Midbrain (tissue), 1 donor: ENCODE measurements around the gene KCTD12.

Source experiments
- DNase-seq: peaks from one replicate; lab custom pipeline; 2025; lab: John Stamatoyannopoulos, UW

Gene KCTD12

DNA sequence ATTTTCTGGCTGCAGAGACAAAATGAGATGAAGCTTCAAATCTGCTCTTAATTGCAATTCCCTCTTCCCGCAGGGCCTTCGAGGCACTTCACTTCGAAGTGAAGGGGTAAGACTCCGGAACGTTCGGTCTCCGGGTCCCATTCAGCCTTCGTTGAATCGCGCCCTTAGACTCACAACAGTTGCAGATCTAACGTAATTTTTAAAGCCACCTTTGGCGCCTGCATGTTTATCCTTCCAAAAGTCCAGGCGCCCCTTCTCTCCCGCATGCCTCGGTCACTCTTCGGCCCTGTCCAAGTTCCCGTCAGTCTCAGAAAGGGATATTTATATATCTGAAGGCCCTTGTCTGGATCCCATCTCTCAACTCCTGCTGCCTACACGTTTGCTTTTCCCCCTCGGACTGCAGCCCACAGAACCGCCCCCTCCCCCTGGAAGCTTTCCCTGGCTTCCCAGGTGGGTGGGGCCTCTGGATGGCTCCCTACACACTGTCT lies 915 bp upstream of the KCTD12 start:
- no peak for DNase-seq

DNA sequence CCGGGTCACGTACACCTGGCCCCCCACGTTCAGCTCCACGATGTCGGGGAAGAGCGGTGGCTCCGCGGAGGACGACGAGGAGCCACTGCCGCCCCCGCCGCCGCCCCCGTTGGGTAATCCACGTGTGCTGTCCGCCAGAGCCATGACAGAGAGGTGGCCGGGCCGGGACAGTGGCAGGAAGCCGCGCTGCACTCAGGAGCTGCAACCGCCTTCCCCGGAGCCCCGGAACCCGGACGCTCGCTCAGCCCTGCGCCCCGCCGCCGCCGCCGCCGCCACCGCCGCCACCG lies 257 bp downstream of the KCTD12 start:
- DNase-seq = peak; percentile 34

DNA sequence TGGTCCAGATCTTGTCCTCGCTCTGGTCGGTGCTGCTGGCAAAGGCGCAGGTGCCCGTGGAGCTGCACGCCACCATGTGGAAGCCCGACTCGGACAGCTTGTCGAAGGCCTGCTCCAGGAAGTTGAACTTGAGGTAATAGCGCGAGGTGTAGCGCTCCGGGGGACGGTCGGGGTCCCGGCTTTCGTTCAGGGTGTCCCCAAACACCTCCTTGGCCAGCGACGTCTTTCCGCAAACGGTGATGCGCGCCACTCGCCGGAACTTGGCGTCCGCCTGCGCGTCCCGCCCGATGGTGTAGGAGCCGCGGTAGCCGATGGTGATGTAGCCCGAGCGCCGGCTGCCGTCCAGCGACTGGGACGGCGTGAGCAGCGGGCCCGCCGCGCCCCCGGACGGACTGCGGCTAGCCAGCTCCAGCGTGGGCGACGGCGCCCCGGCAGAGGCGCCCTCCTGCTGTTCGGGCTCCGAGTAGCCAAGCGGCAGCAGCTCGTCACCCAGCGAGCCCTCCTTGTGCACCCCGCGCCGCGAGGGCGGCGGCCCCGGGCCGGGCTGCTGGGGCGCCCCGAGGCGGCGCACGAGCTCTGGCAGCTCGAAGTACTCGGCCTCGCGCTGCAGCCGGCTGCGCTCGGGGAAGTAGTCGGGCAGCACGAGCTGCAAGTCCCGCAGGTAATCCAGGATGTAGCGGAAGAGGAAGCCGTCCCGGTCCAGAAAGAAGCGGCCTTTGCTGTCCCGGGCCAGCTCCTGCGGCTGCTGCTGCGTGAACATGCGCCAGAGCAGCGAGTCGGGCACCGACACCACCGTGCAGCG lies 801 bp downstream of the KCTD12 start:
- peak; percentile 53 for DNase-seq

DNA sequence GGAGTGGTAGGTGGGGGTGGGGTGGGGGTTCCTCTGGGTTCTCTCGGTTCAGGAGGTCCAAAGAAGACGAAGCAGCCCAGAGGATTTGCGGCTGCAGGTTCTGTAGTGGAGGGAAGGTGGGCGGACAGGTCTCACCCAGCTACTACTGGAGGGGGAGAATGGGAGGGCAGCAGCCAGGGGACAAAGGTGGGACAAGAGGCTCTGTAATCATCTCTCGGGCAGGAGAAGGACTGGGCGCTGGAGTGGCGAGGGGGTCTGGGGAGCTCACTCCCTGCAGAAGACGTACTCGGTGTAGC lies 1.4 kb downstream of the KCTD12 start:
- no peak for DNase-seq

DNA sequence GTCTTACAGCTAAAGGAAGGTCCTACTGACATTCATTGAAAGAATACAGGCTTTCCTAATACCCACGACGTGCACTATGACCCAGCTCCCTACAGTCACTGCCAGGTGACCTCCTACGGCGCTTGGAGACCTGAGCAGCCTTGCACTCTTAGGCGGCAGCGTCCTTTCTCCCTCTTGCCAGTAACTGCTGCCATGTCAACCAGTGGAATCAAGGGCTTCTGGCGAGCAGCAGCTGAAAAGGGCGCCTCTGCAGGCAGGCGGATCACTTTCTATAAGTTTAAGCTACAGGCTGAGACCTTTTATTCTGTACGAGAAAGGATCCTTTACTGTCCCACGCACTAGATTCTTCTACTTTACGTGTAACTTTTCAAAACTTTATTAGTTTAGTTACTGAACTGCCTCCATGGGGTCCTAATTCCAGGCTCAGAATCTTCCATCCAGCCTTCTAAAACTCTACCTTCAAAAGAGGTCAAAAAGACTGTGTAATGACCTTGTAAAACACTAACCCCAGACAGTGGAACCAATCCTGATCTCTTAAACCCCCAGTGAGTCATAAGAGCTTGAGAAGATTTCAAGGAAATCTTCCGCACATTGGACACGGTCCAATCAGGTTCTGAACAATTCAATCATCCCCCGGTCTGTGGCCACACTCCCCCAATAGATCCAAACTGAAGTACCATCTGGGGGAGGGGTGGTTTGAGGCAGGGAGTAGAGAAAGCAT lies 1.9 kb downstream of the KCTD12 start:
- DNase-seq = peak; percentile 9

DNA sequence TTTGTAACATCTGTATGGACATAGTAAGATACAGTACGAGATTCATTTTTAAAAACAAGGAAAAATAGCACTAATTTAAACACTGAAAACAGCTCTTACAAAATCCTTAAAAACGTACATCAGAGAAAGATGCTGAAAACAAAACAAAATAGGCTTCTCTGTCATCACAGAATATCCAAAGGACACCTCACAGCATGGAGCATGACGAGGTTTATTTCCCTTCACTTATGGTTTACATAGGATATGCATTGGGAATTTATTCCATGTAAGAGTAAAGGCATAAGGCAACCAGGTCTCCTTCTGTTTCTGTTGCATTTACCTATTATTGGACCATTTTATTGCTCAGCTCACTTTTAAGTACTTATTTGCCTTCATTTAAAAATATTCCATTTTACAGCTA lies 3.0 kb downstream of the KCTD12 start:
- DNase-seq = no peak

DNA sequence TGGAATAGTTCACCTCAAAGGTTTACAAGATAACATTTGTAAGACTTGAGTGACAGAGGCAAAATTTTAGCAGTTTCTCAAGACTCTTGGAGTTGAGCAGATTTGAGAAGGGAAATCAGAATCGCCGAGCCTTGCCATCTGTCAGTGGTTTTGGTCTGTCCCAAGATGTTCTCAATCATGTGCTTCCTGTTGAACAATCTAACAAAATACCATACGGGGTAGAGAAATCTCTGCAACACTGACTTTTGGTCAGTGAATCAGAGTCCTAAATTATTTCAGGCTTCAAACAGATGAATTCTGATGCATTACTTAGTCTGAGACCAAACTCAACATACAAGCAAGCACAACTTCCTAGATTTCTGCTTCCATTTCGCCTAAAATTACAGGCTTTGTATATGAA lies 3.8 kb downstream of the KCTD12 start:
- peak; percentile 30 for DNase-seq

DNA sequence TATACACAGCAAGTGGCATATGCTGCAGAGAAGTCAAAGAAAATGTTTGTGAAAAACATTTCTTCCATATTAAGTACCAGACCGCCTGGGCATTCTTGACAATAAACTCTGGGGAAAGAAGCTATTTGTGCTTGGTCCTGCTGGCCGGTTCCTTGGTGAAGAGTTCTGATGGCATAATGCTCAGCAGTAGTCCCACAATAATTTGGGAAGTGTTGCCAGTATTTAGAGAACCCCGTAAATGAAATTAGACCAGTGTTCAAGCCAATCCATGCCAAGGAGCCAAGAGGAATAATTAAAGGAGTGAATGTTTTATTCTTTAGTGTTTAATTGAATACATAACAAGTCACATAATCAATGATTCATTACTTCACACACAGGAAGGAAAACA lies 6.3 kb downstream of the KCTD12 start:
- no peak for DNase-seq

DNA sequence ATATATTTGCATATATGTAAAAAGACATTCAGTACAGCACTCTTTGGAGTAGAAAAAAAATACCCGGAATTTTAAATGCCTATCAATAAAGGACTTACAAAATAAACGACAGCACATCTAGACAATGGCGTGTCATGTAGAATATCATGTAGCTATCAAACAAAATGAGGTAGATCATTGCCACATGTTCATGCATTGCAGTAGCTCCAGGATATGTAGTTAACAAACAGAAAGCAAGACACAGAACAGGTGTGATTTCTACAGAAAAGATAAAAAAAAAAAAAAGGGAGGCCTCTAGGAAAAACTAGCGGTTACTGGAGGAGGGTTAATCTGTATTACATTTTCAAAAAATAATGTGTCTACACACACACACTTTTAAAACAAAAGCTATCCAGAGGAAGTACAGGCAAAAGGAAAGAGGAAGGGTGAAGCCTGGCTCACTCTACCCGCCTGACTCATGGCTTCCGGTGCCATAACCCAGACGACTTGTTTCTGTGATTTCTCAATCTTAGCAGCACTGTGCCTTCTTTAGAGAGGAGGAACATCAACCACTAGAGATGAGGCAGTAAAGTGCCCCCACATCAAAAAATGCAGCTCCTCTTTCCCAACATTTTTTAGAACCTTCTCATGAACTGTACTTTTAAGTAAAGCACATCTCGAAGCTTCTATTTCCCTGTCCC lies 6.9 kb downstream of the KCTD12 start:
- DNase-seq = peak; percentile 35

DNA sequence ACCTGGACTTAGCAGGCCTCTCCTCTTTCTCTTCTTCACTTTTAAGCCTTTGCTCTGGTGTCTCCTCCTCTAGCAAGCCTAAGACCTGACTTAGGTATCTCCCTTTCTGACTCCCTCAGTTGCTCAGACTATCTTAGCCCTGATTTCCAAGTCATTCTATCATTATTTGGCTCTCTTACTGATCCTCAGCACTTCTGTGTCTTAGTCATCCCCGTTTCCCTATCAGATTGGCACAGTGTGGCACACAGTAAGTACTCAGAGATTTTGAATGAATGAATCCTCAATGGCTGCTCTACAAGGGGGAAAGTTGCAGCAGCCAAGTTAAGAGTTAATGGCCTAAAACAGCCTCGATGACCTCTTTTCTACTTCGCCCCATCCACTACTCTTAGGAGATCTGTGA lies 8.2 kb downstream of the KCTD12 start:
- DNase-seq = no peak

DNA sequence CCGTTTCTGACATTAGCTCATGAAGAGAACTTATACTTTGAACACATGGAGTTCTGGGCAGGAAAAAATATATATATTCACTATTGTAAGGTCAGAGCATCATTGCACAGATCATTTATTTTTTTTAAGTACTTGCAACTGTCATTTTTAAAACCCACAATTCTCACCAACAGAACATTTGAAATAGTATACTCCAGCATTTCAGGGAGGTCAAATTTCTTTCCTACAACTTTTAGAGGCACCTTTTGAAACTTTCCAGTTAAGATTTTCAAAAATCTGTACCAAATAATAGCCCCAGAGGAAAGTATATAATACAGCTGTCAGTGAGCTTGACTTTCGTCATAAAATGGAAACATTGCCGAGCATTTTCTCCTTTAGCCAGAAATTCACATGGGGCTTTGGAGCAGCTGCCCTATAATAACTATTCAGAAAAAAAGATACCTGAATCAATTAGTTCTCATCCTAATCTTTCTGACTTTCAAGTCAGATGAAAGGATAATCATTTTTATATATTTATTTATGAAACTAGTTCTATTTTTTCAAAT lies 10.9 kb downstream of the KCTD12 start:
- DNase-seq = no peak

DNA sequence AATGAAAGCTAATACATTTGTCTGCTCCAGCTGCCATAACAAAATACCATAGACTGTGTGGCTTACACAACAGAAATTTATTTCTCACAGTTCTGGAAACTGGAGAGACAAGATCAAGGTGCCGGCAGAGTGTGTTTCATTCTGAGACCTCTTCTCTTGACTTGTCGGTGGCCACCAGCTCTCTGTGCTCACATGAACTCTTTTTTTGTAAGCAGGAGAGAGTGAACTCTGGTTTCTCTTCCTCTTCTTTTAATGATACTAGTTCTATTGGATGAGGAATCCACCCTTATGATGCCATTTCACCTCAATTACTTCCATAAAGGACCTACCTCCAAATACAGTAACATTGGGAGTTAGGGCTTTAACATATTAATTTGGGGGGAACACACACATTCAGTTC lies 11.7 kb downstream of the KCTD12 start:
- DNase-seq = no peak

DNA sequence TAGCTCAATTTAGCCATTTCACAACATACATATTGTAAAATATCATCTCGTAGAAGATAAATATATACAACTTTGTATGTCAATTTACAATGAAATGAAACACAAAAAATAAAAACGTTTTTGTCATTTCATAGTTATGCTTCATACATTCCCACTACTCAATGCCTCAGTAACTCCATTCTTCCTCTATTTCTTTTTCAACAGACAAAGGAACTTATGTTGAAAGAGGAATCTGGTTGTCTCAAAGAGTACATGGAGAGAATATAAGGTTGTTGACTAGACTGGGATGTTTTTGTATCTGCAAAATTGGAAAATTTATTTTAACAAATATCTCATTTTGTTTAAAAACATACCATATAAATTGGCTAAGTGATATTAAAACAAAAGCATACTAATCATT lies 12.8 kb downstream of the KCTD12 start:
- no peak for DNase-seq

DNA sequence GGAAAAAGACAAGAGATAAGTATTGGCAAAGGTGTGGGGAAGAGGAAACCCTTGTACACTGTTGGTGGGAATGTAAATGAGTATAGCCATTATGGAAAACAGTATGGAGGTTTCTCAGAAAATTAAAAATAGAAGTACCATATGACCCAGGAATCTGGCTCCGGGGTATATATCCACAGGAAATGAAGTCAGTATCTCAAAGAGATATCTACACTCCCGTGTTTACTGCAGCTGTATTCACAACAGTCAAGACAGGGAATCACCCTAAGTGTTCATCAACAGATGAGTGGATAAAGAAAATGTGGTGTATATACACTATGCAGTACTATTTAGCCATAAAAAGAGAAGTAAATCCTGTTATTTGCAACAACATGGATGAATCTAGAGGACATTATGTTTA lies 13.5 kb downstream of the KCTD12 start:
- DNase-seq = no peak

DNA sequence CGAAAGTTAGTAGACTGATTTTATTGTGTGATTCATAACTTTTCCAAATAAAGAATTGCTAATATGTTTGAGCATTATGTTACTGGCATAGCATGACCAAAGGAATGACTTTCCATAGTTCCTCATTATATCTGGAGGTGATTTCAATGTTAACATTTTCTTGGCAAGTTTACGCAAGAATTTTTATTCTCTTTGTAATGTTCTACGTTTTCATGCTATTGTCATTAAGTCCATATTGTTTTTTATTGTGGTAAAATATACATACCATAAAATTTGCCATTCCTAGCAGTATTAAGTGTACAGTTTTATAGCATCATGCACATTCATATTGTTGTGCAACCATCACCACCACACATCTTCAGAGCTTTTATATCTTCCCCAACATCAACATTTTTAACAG lies 14.8 kb downstream of the KCTD12 start:
- no peak for DNase-seq

DNA sequence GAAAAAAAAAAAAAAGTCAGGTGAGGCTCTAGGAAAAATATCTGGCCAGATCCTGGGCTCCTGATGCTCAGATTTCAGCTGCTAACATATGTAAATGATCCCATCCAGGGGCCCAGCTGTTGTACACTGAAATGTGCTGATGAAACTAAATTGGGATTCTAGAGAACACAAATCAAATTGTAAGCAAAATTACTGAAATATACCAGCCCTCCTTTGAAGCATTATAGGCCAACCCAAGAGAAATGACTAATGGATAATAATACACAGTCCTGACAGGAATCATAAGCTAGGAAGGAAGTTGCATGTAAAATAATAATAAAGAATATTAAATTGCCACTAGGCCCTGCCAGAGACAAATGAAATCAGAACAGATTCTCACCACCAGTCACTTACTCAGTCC lies 17.8 kb downstream of the KCTD12 start:
- DNase-seq = no peak

DNA sequence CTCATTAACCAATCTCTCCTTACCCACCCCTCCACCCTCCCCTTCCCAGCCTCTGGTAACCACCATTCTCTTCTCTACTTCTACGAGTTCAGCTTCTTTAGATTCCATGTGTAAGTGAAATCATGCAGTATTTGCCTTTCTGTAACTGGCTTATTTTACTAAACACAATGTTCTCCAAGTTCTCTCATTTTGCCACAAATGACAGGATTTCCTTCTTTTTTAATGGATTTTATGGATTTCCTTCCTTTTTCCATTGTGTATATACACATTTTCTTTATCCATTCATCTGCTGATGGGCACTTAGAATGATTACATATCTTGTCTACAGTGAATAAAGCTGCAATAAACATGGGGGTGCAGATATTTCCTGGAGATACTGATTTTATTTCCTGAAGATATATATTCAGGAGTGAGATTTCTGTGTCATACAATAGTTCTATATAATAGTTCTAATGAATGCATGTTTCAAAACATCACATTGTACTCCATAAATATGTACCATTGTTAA lies 20.2 kb downstream of the KCTD12 start:
- DNase-seq = no peak

DNA sequence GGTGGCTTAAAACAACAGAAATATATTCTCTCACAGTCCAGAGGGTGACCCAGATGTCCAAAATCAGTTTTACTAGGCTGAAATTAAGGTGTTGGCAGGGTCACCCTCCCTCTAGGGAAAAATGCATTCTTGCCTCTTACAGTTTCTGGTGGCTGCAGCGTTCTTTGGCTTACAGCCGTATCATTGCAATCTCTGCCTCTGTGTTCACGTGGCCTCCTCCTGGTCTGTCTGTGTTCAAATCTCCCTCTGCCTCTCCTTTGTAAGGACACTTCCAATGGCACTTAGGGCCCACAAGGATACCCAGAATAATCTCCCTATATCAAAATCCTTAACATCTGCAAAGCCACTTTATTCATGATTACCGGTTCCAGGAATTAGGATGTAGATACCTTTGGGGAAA lies 21.1 kb downstream of the KCTD12 start:
- no peak for DNase-seq

DNA sequence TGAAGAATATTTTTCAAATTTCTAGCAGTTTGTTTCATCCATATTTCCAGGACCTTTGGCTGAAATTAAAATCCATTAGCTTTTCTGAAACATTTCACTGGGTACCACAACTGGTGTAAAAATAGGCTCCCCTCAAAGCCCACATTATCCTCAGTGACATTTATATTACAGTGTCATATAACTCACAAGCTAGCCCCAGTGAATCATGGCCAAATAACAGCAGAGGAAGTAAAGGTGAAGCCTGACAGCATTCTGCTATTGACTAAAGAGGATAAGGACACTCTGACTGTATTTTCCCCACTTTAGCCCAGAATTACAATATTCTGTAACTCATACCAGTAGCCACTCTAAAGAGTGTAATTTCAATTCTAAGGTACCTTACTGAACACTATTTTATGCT lies 21.9 kb downstream of the KCTD12 start:
- no peak for DNase-seq

DNA sequence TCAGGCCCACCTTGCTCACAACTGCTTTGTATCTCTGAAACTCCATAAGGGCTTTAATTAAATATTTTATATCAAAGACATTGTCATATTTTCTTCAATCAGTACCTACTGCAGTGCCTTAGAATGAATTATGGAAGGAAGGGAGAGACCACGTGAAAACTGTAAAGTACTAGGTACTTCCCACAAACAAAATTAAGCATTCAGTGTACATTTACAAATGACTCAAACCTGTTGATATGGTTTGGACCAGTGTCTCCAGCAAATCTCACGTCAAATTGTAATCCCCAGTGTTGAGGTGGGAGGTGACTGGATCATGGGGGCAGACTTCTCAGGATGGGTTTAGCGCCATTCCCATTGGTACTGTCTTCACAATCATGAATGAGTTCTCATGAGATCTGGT lies 23.2 kb downstream of the KCTD12 start:
- DNase-seq = no peak

DNA sequence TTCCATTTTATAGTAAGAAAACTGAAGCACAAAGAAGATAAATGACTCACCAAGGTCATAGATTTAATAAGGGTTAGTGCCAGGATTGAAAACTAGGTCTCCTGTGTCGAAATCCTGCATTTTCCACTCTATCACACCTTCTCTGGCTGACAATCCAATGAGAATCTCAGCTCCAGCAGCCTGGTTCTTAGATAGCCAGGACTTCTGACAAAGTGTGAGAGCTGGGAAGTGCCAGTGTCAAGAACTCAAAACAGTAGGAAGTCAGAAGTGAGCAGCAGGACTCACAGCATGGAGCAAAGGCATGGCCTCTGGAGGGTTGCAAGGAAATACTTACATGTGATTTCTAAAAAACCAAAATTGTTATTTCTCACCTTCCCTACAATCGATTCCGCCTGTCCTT lies 24.3 kb downstream of the KCTD12 start:
- no peak for DNase-seq

DNA sequence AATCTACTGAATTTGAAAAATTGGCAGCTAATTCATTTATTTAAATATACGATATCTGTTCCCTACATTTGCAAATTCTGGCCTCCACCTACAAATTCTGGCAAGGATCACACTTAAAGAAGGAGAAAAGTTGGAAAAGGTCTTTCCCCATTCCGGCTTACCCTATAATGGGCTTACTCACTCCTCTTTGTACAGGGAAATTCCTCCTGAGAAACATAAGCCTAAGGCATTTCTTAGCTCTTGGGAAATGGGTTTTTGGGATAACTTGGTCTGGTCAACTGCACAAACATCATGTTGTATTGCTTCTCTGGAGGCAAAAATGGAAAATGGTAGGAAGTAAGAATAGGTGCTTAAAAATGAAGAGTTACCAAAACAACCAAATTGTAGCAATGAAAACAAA lies 25.5 kb downstream of the KCTD12 start:
- DNase-seq = no peak

DNA sequence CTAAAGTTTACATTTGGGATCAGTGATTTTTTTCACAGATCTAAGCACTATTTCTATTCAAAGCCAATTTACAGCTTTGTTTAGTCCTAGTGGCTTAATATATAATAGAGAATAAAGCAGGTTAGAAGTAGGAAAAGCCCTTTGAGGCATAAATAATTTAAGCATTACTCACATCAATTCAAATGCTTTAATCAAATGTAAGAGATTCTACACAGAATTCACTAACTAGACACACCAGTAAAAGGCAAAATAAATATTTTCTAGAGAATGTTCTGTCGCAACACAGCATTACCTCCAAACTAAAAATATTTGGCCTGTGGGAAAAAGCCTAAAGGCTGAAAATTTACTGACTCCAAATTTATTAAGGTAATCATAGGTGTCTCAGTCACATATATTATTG lies 31.3 kb downstream of the KCTD12 start:
- no peak for DNase-seq
